HG03066 (cell line): ENCODE results near the gene TENM4.

Source experiments
- ATAC-seq: cut with Tn5 transposase; IDR thresholded peaks from one replicate; pipeline ENCODE4 v1.9.1; 2021; ENCODE audit warnings: low read depth; ENCODE audit not compliant: unreplicated experiment

The TENM4 gene

GRCh38 chr11:78714539-78714938 lies 726.3 kb downstream of the TENM4 start:
- ATAC-seq = no peak

GRCh38 chr11:78711735-78712134 lies 729.1 kb downstream of the TENM4 start:
- no peak for ATAC-seq

GRCh38 chr11:78710417-78710816 lies 730.4 kb downstream of the TENM4 start:
- no peak for ATAC-seq

- no peak for ATAC-seq
These were observed 732.4 kb downstream of the TENM4 start for GRCh38 chr11:78708388-78708787.

- ATAC-seq = no peak
These were observed 734.3 kb downstream of the TENM4 start for GRCh38 chr11:78706551-78706950.

GRCh38 chr11:78704811-78705210 lies 736.0 kb downstream of the TENM4 start:
- ATAC-seq = no peak

GRCh38 chr11:78699609-78700135 lies 741.2 kb downstream of the TENM4 start:
- no peak for ATAC-seq

- ATAC-seq = no peak
These were observed 742.2 kb downstream of the TENM4 start for GRCh38 chr11:78698612-78699011.

- no peak for ATAC-seq
These were observed 744.7 kb downstream of the TENM4 start for GRCh38 chr11:78696177-78696576.

- no peak for ATAC-seq
These were observed 746.7 kb downstream of the TENM4 start for GRCh38 chr11:78694152-78694551.

GRCh38 chr11:78691215-78691614 lies 749.6 kb downstream of the TENM4 start:
- no peak for ATAC-seq

GRCh38 chr11:78690352-78690987 lies 750.4 kb downstream of the TENM4 start:
- ATAC-seq = no peak

GRCh38 chr11:78689585-78690153 lies 751.2 kb downstream of the TENM4 start:
- ATAC-seq = no peak

- ATAC-seq = no peak
These were observed 751.7 kb downstream of the TENM4 start for GRCh38 chr11:78689101-78689500.

- ATAC-seq = no peak
These were observed 752.4 kb downstream of the TENM4 start for GRCh38 chr11:78688460-78688859.

GRCh38 chr11:78685156-78685555 lies 755.7 kb downstream of the TENM4 start:
- no peak for ATAC-seq

GRCh38 chr11:78684377-78684776 lies 756.5 kb downstream of the TENM4 start:
- no peak for ATAC-seq

- ATAC-seq = no peak
These were observed 757.1 kb downstream of the TENM4 start for GRCh38 chr11:78683774-78684173.

GRCh38 chr11:78676026-78676557 lies 764.7 kb downstream of the TENM4 start:
- no peak for ATAC-seq

GRCh38 chr11:78672850-78673620 lies 767.8 kb downstream of the TENM4 start:
- no peak for ATAC-seq

GRCh38 chr11:78669249-78669648 lies 771.6 kb downstream of the TENM4 start:
- no peak for ATAC-seq
